COR-L47 (cell line): Measurements from ENCODE around the gene ZNFX1.
"Not testable (repeated sequence)": the region's sequence is repeated elsewhere in the genome, so short reads cannot be mapped to it uniquely, and the experiment has no call there.

Experiments used
- DNase-seq: peaks from one replicate; lab custom pipeline; 2025; lab: John Stamatoyannopoulos, UW

ZNFX1 gene

DNA sequence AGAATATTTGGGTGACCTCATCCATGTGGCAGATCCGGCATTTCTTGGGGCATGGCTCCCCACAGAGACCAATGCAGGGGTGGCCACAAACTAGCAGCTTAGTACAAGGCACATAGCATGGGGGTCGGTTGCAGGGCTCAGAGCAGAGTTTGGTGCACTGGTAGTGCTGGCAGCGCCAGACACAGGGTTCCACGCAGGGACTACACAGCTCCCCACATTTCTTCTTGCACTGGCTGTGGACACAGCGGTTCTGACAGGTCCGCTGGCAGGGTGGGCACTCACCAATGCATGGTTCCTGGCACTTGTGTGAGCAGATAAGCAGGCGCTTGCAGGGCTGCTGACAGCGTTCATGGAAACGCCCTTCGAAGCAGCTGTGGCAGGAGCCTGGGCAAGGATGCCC is 29.6 kb downstream of the ZNFX1 start:
- no peak for DNase-seq

- no peak for DNase-seq
Observed at GRCh38 chr20:49247792-49248191, 30.1 kb downstream of the ZNFX1 start.

- no peak for DNase-seq
Observed at GRCh38 chr20:49247169-49247723, 30.6 kb downstream of the ZNFX1 start.

DNA sequence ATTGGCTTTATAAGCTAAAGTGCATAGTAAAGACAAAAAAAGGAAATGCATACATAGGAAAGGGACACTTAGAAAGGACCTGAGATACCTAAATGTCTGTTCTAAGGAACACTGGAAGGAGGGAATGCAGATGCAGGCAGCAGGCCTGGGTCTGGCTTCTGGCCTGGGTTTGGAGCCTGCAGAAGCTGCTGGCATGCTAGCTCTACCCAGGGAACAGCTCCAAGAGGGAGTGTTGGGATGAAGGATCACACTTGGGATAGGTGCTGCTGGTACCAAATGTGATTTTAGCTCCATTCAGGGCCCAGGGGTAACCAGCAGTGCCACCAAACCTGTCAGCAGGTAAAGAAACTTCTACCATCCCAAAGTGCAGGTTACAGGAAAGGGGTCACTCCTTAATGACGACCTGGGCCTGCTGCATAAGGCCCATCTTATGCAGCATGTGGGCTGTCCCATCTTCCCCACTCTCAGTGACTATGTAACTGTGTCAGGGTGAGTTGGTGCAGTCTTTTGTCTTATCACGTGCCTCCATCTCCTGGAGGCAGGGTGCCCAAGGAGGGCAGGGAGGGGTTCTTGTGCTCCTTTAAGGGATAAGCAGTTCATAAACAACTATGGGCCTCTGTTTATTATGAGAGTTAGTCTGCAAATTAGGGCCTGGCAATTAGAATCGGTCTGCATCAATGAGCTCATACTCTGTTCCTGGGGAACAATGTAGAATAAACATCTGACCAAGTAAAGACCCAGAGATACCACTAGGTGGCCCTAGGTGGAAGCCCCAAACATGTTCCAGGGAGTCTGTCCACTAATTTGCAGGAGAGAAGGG is 31.7 kb downstream of the ZNFX1 start:
- peak; percentile 38 for DNase-seq

DNA sequence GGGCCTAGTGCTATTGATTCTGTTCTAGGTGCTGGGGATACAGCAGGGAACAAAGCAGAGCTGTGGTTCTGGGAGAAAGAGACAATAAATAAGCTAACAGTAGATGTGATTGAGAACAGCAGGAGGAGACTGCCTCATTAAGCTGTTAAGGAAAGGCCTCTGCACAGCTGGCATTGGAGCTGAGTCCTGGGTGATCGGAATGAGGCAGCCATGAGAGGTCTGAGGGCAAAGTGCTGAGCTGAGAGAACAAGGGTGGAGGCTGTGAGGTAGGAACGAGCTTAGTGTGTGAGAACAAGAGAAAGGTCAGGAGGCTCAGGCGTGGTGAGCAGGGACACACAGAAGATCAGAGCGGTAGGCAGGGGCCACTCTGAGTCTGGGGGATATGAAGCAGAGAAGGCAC is 40.3 kb downstream of the ZNFX1 start:
- DNase-seq = no peak

GRCh38 chr20:49236301-49236700 is 41.6 kb downstream of the ZNFX1 start:
- DNase-seq = no peak

- no peak for DNase-seq
Observed at GRCh38 chr20:49234831-49235230, 43.0 kb downstream of the ZNFX1 start.

DNA sequence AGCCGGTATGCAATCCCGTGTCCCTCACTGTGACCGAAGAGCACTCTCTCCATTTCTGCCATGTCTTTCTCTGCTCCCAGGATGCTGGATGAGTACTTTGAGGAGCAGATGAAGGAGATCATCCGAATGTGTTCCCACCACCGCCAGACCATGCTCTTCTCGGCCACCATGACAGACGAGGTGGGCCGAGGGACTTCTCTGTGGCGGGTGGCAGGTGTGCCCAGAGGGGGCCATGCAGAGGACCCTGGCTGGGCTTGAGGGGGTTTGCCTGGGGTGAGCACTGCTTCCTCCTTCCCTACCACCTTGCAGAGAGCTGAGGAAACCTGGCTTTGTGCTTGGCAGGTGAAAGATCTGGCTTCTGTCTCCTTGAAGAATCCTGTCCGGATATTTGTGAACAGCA is 44.6 kb downstream of the ZNFX1 start:
- no peak for DNase-seq

DNA sequence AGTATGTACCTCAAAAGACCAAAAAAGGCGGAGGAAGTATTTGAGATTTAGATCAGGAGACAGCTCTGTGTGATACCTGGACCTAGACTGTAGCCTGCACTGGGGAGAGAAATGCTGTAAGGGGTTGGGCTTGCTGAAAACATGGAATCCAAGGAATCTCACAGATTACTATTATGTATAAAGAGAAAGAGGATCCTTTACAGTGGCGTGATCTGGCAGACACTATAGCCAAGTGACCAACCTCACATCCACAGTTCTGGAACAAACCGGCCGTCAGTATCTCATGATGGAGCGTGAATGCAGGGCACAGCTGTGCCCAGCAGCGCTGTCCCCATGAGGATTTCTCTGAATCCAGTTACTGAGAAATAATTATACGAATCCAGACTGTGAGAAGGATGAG is 46.4 kb downstream of the ZNFX1 start:
- DNase-seq = no peak

GRCh38 chr20:49230561-49231133 is 47.2 kb downstream of the ZNFX1 start:
- no peak for DNase-seq

GRCh38 chr20:49230021-49230420 is 47.8 kb downstream of the ZNFX1 start:
- no peak for DNase-seq

DNA sequence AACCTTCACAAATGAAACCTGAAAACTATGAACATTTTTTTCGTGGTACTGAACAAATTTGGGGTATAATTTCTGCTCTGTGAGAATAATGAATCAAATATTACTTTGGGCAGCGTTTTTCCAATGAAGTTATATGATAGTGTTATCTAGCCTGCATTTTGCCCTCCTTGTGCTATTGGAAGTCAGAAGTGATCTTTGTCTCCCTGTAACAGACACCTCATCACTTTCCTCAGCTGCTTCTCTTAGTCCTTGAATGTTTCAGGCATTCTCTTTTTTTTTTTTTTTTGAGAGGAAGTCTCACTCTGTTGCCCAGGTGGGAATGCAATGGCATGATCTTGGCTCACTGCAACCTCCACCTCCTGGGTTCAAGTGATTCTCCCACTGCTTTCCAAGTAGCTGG is 48.5 kb downstream of the ZNFX1 start:
- DNase-seq = no peak

- no peak for DNase-seq
Observed at GRCh38 chr20:49228676-49229075, 49.2 kb downstream of the ZNFX1 start.

DNA sequence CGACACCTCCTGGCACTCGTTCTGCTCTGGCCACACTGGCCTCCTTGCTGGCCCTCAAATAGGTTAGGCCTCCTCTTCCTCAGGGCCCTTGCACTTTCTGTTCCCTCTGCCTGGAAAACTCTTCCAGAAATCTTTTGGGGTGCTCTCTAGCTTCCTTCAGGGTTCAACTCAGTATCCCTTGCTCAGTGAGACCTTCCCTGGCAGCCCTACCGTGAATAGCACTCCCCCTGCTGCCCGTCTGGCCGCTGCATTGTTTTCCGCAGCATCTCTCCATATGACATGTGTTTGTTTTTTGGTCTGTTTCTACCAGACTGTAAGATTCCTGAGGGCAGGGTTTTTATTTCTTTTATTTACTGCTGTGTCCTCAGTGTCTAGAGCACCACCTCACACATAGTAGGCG is 52.0 kb downstream of the ZNFX1 start:
- DNase-seq = no peak

- no peak for DNase-seq
Observed at GRCh38 chr20:49219924-49220831, 57.7 kb downstream of the ZNFX1 start.

GRCh38 chr20:49219091-49219923 is 58.5 kb downstream of the ZNFX1 start, which contains the start of gene DDX27:
DDX27 (plus strand) TSS chr20:49219416; CDS start chr20:49219449, 33 bp downstream.
- peak; percentile 98 for DNase-seq

DNA sequence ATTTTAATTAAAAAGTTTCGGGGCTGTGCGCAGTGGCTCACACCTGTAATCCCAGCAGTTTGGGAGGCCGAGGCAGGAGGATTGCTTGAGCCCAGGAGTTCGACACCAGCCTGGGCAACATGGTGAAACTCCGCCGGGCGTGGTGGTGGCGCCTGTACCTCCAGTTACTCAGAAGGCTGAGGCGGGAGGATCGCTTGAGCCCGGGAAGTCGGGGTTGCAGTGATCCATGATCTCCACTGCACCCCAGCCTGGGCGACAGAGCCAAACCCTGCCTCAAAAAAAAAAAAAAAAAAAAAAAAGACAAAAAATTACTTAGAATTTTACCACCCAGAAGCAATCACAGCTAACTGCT is 59.1 kb downstream of the ZNFX1 start:
- DNase-seq = not testable (repeated sequence)

DNA sequence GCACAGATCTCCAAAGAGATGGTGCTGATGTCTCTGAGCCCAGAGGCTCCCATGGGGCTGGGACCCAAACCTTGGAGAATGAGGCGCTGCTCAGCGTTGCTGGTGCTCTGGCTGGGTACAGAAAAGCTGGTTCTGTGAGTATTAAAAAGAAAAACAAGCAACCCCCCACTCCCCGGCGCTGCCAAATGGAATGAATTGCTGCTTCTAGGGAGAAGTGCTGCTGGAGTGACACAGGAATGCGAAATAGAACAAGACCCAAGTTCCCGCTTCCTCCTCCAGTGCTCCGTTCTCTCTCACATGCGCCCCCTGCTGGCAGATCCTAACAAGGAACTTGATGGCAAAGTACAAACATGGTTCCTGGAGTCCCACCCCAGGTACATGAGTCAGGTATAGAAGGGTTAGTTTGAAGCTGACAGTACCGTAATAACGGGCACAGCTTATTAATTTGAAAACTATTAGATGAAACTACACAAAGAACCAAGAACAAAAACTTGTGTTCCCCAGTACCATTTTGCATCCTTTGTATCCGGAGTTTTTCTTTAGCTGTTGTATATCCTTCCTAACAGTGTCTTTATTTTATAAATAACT is 60.8 kb downstream of the ZNFX1 start:
- DNase-seq = peak; percentile 85

DNA sequence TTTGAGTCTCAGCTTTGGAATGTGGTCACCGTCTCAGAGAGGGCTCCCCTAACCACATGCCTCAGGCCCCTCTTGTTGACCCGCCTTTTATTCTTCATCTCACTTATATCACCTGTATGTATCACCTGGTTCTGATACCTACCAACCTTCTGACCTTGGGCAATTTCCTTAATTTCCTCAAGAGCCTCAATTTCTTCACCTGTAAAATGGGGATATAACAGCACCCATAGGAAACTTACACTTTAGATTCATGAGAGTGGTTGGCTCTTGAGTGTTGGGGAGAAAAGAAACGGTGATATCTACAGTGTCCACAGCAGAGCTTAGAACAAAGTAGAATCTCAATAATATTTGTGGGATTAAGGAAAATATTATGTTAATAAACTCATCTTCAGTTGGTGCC is 62.6 kb downstream of the ZNFX1 start:
- no peak for DNase-seq

DNA sequence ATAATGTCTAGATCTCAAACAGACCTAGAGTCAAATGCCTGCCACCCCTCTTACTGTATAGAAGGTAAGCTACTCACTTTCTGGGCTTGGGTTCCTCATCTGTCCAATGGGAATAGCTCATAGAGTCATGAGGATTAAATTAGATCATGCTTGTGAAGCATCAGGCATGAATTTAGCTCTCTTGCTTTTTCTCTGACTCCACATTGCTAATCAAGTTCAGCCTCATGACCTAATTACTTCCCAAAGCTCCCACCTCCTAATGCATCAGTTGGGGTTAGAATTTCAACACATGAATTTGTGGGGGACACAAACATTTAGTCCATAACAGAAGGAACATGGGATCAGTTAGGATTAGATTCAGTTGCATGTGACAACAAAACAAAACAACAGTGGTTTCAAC is 63.3 kb downstream of the ZNFX1 start:
- no peak for DNase-seq

DNA sequence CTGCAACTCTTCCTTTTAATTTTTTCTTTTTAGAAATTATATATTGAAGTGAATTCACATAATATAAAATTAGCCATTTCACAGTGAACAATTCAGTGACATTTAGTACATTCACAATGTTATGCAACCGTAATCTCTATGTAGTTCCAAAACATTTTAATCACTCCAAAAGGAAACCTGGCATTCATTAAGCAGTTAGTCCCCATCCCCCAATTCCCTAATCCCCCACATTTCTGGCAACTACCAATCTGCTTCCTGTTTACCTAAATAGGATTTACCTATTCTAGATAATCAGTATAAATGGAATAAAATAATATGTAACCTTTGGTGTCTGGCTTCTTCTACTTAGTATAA is 67.1 kb downstream of the ZNFX1 start:
- no peak for DNase-seq
